ENCODE data around the gene CARD19. TPM values are rescaled to one million over a fixed set of nuclear protein-coding genes. Genes with fewer than 3 reads are reported as not detected.
A peak's percentile ranks its signal among the peaks of the same experiment; 100 is the strongest.

The CARD19 gene
- total and polyA plus RNA-seq, 9 donors, result 5.0 to 67.6 (median 44.7) TPM

- peak in 1 of 5 donors; percentile 10 for DNase-seq
- H3K27me3 ChIP-seq, result no peaks in the 10 kb centered on the region
- H3K9me3 ChIP-seq, result no peaks in the 10 kb centered on the region
- intact Hi-C loops (cut with DNase I), result no loop called here
- no peaks in the 10 kb centered on the region for H3K36me3 ChIP-seq
- H3K4me1 ChIP-seq (ENCODE audit: insufficient read depth), result peaks cover 24% of the 10 kb centered on the region
- H3K4me3 ChIP-seq, result no peak overlapping the region
- no peak overlapping the region for H3K27ac ChIP-seq
- TF ChIP-seq CTCF (IDR thresholded peaks at IDR 0.05) (no peak), EP300 (IDR thresholded peaks at IDR 0.05) (no peak), POLR2A (IDR thresholded peaks at IDR 0.05) (no peak)
- WGBS, 3 donors, result 83 to 92% (median 91%) methylated on average over 9 to 10 of the region's 10 CpGs
Measured at GRCh38 chr9:93128715-93129224, 32.8 kb downstream of the CARD19 start.

- H3K27ac ChIP-seq, result no peak overlapping the region
- H3K27me3 ChIP-seq, result no peaks in the 10 kb centered on the region
- peak in 2 of 5 donors; percentile 22 to 42 for DNase-seq
- 56 to 69% (median 66%) methylated on average over 8 of the region's 8 CpGs for WGBS, 3 donors
- no peaks in the 10 kb centered on the region for H3K9me3 ChIP-seq
- intact Hi-C loops (cut with DNase I), result no loop called here
- TF ChIP-seq POLR2A (IDR thresholded peaks at IDR 0.05) (no peak), CTCF (IDR thresholded peaks at IDR 0.05) (no peak), EP300 (IDR thresholded peaks at IDR 0.05) (no peak)
- H3K4me3 ChIP-seq, result no peak overlapping the region
- no peaks in the 10 kb centered on the region for H3K36me3 ChIP-seq
- peaks cover 24% of the 10 kb centered on the region for H3K4me1 ChIP-seq (ENCODE audit: insufficient read depth)
Measured at GRCh38 chr9:93129286-93129685, 33.3 kb downstream of the CARD19 start.

- Histone ChIP-seq H3K4me1 (ENCODE audit: insufficient read depth) (peaks cover 28% of the 10 kb centered on the region), H3K9me3 (no peaks in the 10 kb centered on the region), H3K4me3 (no peak overlapping the region), H3K27ac (no peak overlapping the region), H3K36me3 (no peaks in the 10 kb centered on the region), H3K27me3 (no peaks in the 10 kb centered on the region)
- no peak for TF ChIP-seq CTCF (IDR thresholded peaks at IDR 0.05)
- no peak for TF ChIP-seq POLR2A (IDR thresholded peaks at IDR 0.05)
- no peak for TF ChIP-seq EP300 (IDR thresholded peaks at IDR 0.05)
- intact Hi-C loops (cut with DNase I), result loop anchor here in 2 of 4 donors (5.0 to 10.0 kb wide), 2 partner anchors 33 to 325 kb away; partner anchors contain the start of genes CARD19 (in 1 of the 2), FAM120A (in 1 of the 2) and FAM120AOS (in 1 of the 2)
- 50 to 80% (median 74%) methylated on average over 11 of the region's 11 CpGs for WGBS, 3 donors
- peak in 2 of 5 donors; percentile 20 to 34 for DNase-seq
Measured at GRCh38 chr9:93129691-93130500, 33.9 kb downstream of the CARD19 start.

GRCh38 chr9:93130861-93131481, 35.0 kb downstream of the CARD19 start:
- H3K9me3 ChIP-seq, result no peaks in the 10 kb centered on the region
- H3K4me3 ChIP-seq, result no peak overlapping the region
- 58 to 66% (median 63%) methylated on average over 15 of the region's 15 CpGs for WGBS, 3 donors
- no peak for TF ChIP-seq EP300 (IDR thresholded peaks at IDR 0.05)
- no peak for TF ChIP-seq POLR2A (IDR thresholded peaks at IDR 0.05)
- no peak for TF ChIP-seq CTCF (IDR thresholded peaks at IDR 0.05)
- peak overlapping the region in 1 of 2 donors; percentile 96 for H3K27ac ChIP-seq
- H3K36me3 ChIP-seq, result no peaks in the 10 kb centered on the region
- DNase-seq, result peak in 2 of 5 donors; percentile 35 to 46
- peaks cover 34% of the 10 kb centered on the region for H3K4me1 ChIP-seq (ENCODE audit: insufficient read depth)
- no peaks in the 10 kb centered on the region for H3K27me3 ChIP-seq
- intact Hi-C loops (cut with DNase I), result loop anchor here in 2 of 4 donors (5.0 to 10.0 kb wide), 2 partner anchors 34 to 324 kb away; partner anchors contain the start of genes CARD19 (in 1 of the 2), FAM120A (in 1 of the 2) and FAM120AOS (in 1 of the 2)

Measured in ovary (tissue), 9 donors.